DOHH2 (cell line): ENCODE measurements around the gene NBEAL2.
"Not testable (repeated sequence)": the region's sequence is repeated elsewhere in the genome, so short reads cannot be mapped to it uniquely, and the experiment has no call there.

Source experiments
- H3F3A ChIP-seq: fragments of 200-600 bp; sonication (generic), shearing (Covaris generic); 2 replicates; pipeline ENCODE4 v1.6.0; 2016; ENCODE audit warnings: antibody characterized with exemption, mild to moderate bottlenecking; ENCODE audit not compliant: control insufficient read depth, insufficient read depth
- H3K27ac ChIP-seq: fragments of 200-600 bp; sonication (generic); 2 replicates; pipeline ENCODE4 v1.5.1; 2014; ENCODE audit warnings: low read depth, mild to moderate bottlenecking, low read length, moderate library complexity
- H3K27me3 ChIP-seq: fragments of 200-600 bp; sonication (generic); 2 replicates; pipeline ENCODE4 v1.6.1; 2014; ENCODE audit warnings: mild to moderate bottlenecking, low read length, mixed read lengths; ENCODE audit not compliant: control insufficient read depth
- H3K36me3 ChIP-seq: fragments of 200-600 bp; sonication (generic); 2 replicates; pipeline ENCODE4 v1.6.1; 2014; ENCODE audit warnings: mild to moderate bottlenecking, low read length, moderate library complexity, mixed read lengths; ENCODE audit not compliant: control insufficient read depth
- H3K4me1 ChIP-seq: fragments of 200-600 bp; sonication (generic); 2 replicates; pipeline ENCODE4 v1.6.1; 2014; ENCODE audit warnings: mild to moderate bottlenecking, low read length, mixed read lengths; ENCODE audit not compliant: control insufficient read depth
- H3K4me2 ChIP-seq: fragments of 200-600 bp; sonication (generic); 2 replicates; pipeline ENCODE4 v1.6.0; 2014; ENCODE audit warnings: mild to moderate bottlenecking, low read length, moderate library complexity
- H3K4me3 ChIP-seq: fragments of 200-600 bp; sonication (generic); 2 replicates; pipeline ENCODE4 v1.5.1; 2014; ENCODE audit warnings: mild to moderate bottlenecking, low read length, mixed read lengths
- H3K79me2 ChIP-seq: fragments of 200-600 bp; sonication (generic); 2 replicates; pipeline ENCODE4 v1.6.1; 2014; ENCODE audit warnings: mild to moderate bottlenecking, low read length, mixed read lengths; ENCODE audit not compliant: control insufficient read depth
- H3K9me2 ChIP-seq: fragments of 200-600 bp; sonication (generic); replicated peaks from 2 replicates; pipeline ENCODE4 v1.6.1; 2014; ENCODE audit warnings: mild to moderate bottlenecking, low read length, mixed read lengths; ENCODE audit not compliant: control insufficient read depth
- H3K9me3 ChIP-seq: fragments of 200-600 bp; sonication (generic); 2 replicates; pipeline ENCODE4 v1.6.1; 2014; ENCODE audit warnings: antibody characterized with exemption, low read length, mixed read lengths; ENCODE audit not compliant: control insufficient read depth, insufficient read depth
- H4K20me1 ChIP-seq: fragments of 200-600 bp; sonication (generic); 2 replicates; pipeline ENCODE4 v1.6.0; 2014; ENCODE audit warnings: low read depth, mild to moderate bottlenecking, antibody characterized with exemption, low read length, moderate library complexity; ENCODE audit not compliant: control insufficient read depth, insufficient read depth
- CTCF ChIP-seq: fragments of 200-600 bp; sonication (generic); IDR thresholded peaks from one replicate; pipeline ENCODE4 v1.5.1; 2014; ENCODE audit warnings: antibody characterized with exemption, mild to moderate bottlenecking, low read depth, low read length; ENCODE audit not compliant: poor library complexity, severe bottlenecking
- EZH2phosphoT487 ChIP-seq: fragments of 200-600 bp; sonication (generic); IDR thresholded peaks from 2 replicates; pipeline ENCODE4 v1.6.1; 2017; ENCODE audit warnings: borderline replicate concordance, mild to moderate bottlenecking, antibody characterized with exemption, low read length, moderate library complexity, mixed read lengths

The NBEAL2 gene

GRCh38 chr3:46960835-46961234 lies 18.6 kb upstream of the NBEAL2 start:
- Histone ChIP-seq H3K4me1 (peaks cover 60% of the 10 kb centered on the region), H3K9me3 (no peaks in the 10 kb centered on the region), H3K79me2 (peaks cover 88% of the 10 kb centered on the region), H3K27me3 (no peaks in the 10 kb centered on the region), H3K27ac (no peak overlapping the region), H3K4me2 (no peak overlapping the region), H3K9me2 (no peaks in the 10 kb centered on the region), H3F3A (no peaks in the 10 kb centered on the region), H3K4me3 (no peak overlapping the region), H4K20me1 (peaks cover 34% of the 10 kb centered on the region), H3K36me3 (peaks cover 57% of the 10 kb centered on the region)
- TF ChIP-seq EZH2phosphoT487 (no peak), CTCF (no peak)

- Histone ChIP-seq H3K9me3 (no peaks in the 10 kb centered on the region), H3K36me3 (peaks cover 61% of the 10 kb centered on the region), H3K4me3 (no peak overlapping the region), H4K20me1 (peaks cover 43% of the 10 kb centered on the region; the same call in 1 of the 2 replicates), H3K27ac (no peak overlapping the region), H3K4me1 (peaks cover 54% of the 10 kb centered on the region), H3K27me3 (no peaks in the 10 kb centered on the region), H3K9me2 (no peaks in the 10 kb centered on the region), H3K79me2 (peaks cover 88% of the 10 kb centered on the region), H3F3A (no peaks in the 10 kb centered on the region), H3K4me2 (no peak overlapping the region)
- TF ChIP-seq EZH2phosphoT487 (no peak), CTCF (no peak)
Observed at GRCh38 chr3:46962427-46962826, 17.0 kb upstream of the NBEAL2 start.

GRCh38 chr3:46962990-46963389 lies 16.5 kb upstream of the NBEAL2 start:
- Histone ChIP-seq H3K4me2 (no peak overlapping the region), H3K27ac (no peak overlapping the region), H3K27me3 (no peaks in the 10 kb centered on the region), H4K20me1 (peaks cover 48% of the 10 kb centered on the region; the same call in 1 of the 2 replicates), H3K9me2 (no peaks in the 10 kb centered on the region), H3F3A (no peaks in the 10 kb centered on the region), H3K9me3 (no peaks in the 10 kb centered on the region), H3K36me3 (peaks cover 67% of the 10 kb centered on the region), H3K79me2 (peaks cover 88% of the 10 kb centered on the region), H3K4me3 (no peak overlapping the region), H3K4me1 (peaks cover 54% of the 10 kb centered on the region)
- no peak for TF ChIP-seq EZH2phosphoT487
- TF ChIP-seq CTCF = no peak

GRCh38 chr3:46964038-46964590 lies 15.4 kb upstream of the NBEAL2 start:
- H3K27me3 ChIP-seq, H3K9me3 ChIP-seq, H3K9me2 ChIP-seq, H3K4me3 ChIP-seq, H3K4me2 ChIP-seq, H3F3A ChIP-seq, H3K27ac ChIP-seq: not testable (repeated sequence)
- peaks cover 88% of the 10 kb centered on the region for H3K79me2 ChIP-seq
- peaks cover 57% of the 10 kb centered on the region; the same call in 1 of the 2 replicates for H4K20me1 ChIP-seq
- peaks cover 72% of the 10 kb centered on the region for H3K36me3 ChIP-seq
- peaks cover 64% of the 10 kb centered on the region for H3K4me1 ChIP-seq
